Right lobe of liver (tissue), 4 donors: ENCODE measurements around the gene OR2F1.

Experiments used
- POLR2A ChIP-seq: fragments of 450-650 bp; IDR thresholded peaks from one replicate; pipeline ENCODE4 v1.6.1; 2017; ENCODE audit warnings: antibody characterized with exemption, mild to moderate bottlenecking
- TF ChIP-seq, protein P1 (sequence below), 4 donors: fragments of 200-600 bp in 3 of 4; fragments of 450-650 bp in 1 of 4; IDR thresholded peaks; one replicate each; pipeline versions ENCODE4 v1.5.1 to v1.8.0; 2016 to 2022; ENCODE audit warnings: antibody characterized with exemption in 4 of 4, mild to moderate bottlenecking in 2 of 4
- donor health status: DM: no; HTN: no; CAD: no.
- donor health status: DM: no; HTN: no; CAD: no.
- donor health status: DM: no; HTN: yes; CAD: no.

GRCh38 chr7:143947111-143947510 is 7.5 kb upstream of the OR2F1 start:
- TF ChIP-seq, protein P1, sequence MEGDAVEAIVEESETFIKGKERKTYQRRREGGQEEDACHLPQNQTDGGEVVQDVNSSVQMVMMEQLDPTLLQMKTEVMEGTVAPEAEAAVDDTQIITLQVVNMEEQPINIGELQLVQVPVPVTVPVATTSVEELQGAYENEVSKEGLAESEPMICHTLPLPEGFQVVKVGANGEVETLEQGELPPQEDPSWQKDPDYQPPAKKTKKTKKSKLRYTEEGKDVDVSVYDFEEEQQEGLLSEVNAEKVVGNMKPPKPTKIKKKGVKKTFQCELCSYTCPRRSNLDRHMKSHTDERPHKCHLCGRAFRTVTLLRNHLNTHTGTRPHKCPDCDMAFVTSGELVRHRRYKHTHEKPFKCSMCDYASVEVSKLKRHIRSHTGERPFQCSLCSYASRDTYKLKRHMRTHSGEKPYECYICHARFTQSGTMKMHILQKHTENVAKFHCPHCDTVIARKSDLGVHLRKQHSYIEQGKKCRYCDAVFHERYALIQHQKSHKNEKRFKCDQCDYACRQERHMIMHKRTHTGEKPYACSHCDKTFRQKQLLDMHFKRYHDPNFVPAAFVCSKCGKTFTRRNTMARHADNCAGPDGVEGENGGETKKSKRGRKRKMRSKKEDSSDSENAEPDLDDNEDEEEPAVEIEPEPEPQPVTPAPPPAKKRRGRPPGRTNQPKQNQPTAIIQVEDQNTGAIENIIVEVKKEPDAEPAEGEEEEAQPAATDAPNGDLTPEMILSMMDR (IDR thresholded peaks at IDR 0.05): no peak
- no peak for TF ChIP-seq POLR2A
